GM12878 (cell line): ENCODE measurements around the gene DHRS1. TPM values are rescaled to one million over a fixed set of nuclear protein-coding genes. Genes with fewer than 3 reads are reported as not detected.

Experiments
- E4F1 ChIP-seq: fragments of 450-650 bp; IDR thresholded peaks from 2 replicates; pipeline ENCODE4 v1.6.1; 2018; ENCODE audit warnings: borderline replicate concordance, mild to moderate bottlenecking; ENCODE audit not compliant: partially characterized antibody
- EGR1 ChIP-seq, 2 experiments: IDR thresholded peaks; 1 replicate in 1 of 2; 2 replicates in 1 of 2; pipeline ENCODE4 v1.6.1; 2011 to 2012; ENCODE audit warnings: low read depth in 2 of 2, low read length in 2 of 2, borderline replicate concordance in 1 of 2, mild to moderate bottlenecking in 1 of 2, moderate library complexity in 1 of 2
- PAX5 ChIP-seq: IDR thresholded peaks from 2 replicates; pipeline ENCODE4 v1.6.1; 2011; ENCODE audit warnings: low read depth, low read length, borderline replicate concordance
- PKNOX1 ChIP-seq: fragments of 450-650 bp; IDR thresholded peaks from 2 replicates; pipeline ENCODE4 v1.6.1; 2016; ENCODE audit warnings: mild to moderate bottlenecking
- YY1 ChIP-seq: IDR thresholded peaks from 2 replicates; pipeline ENCODE4 v1.6.1; 2011; ENCODE audit warnings: low read depth, mild to moderate bottlenecking, low read length
- ZNF687 ChIP-seq: fragments of 450-650 bp; IDR thresholded peaks from 2 replicates; pipeline ENCODE4 v1.6.1; 2017; ENCODE audit warnings: mild to moderate bottlenecking, moderate library complexity
- polyA plus RNA-seq, 11 experiments: library from polyadenylated mRNA; depleted of rRNA in 4 of 11; unstranded in 6 of 11; stranded (reverse) in 5 of 11; fragments of >200 nt; fragmentation: Nextera tagmentation in 4 of 11; fragmentation: Illumina TruSeq in 1 of 11; extraction: Ambion mirVana in 4 of 11; extraction: Trizol in 1 of 11; gene quantifications; 1 replicate in 1 of 11; 2 replicates in 10 of 11; pipeline versions ENCODE4 v1.2.1 to v1.2.3, GENCODE V29; 2011 to 2016; ENCODE audit warnings: inconsistent platforms in 2 of 11, missing spikeins in 2 of 11, low read depth in 1 of 11
- total RNA-seq, 4 experiments: library from RNA; depleted of rRNA in 3 of 4; stranded (reverse); fragments of >200 nt in 3 of 4; fragmentation: Illumina TruSeq in 1 of 4; extraction: Trizol in 1 of 4; gene quantifications; 2 replicates each; pipeline versions ENCODE4 v1.2.1 to v1.2.3, GENCODE V29; 2013 to 2021

Gene DHRS1
- total and polyA plus RNA-seq, 10 of the 15 experiments (the other 5 are each of a cell fraction or from before 2014, with no cell fraction given): 12.1 to 45.0 (median 25.7) TPM

- TF ChIP-seq E4F1: no peak
- no peak for TF ChIP-seq PKNOX1
- no peak for TF ChIP-seq PAX5
- TF ChIP-seq EGR1 (IDR thresholded peaks at IDR 0.05; ENCODE audit: borderline replicate concordance in 1 of 2, low read depth in 2 of 2, low read length in 2 of 2): no peak
- TF ChIP-seq YY1: no peak
- TF ChIP-seq ZNF687: no peak
Observed at GRCh38 chr14:24327303-24327702, 27.7 kb upstream of the DHRS1 start (continued).
